Spleen (tissue), 11 donors: ENCODE data around the gene LRRFIP2. TPM values are rescaled to one million over a fixed set of nuclear protein-coding genes. Genes with fewer than 3 reads are reported as not detected.

Experiments
- DNase-seq: peaks from one replicate; pipeline ENCODE4 v3.0.0-alpha.2; 2020
- H3K27ac ChIP-seq, 8 donors: fragments of 200-600 bp; sonication (generic) in 7 of 8; 1 replicate in 4 of 8; 2 replicates in 4 of 8; pipeline versions ENCODE4 v1.5.0 to v1.8.0; 2016 to 2021; ENCODE audit warnings: inconsistent platforms in 4 of 8, mild to moderate bottlenecking in 4 of 8, moderate library complexity in 1 of 8
- H3K27me3 ChIP-seq, 7 donors: fragments of 200-600 bp; sonication (generic) in 6 of 7; replicated peaks in 1 of 7; 1 replicate in 4 of 7; 2 replicates in 3 of 7; pipeline versions ENCODE4 v1.5.0 to v1.8.0; 2016 to 2021; ENCODE audit warnings: inconsistent platforms in 3 of 7, mild to moderate bottlenecking in 1 of 7
- H3K36me3 ChIP-seq, 6 donors: fragments of 200-600 bp; sonication (generic) in 5 of 6; 1 replicate in 4 of 6; 2 replicates in 2 of 6; pipeline versions ENCODE4 v1.5.0 to v1.8.0; 2016 to 2021; ENCODE audit warnings: inconsistent platforms in 2 of 6
- H3K4me1 ChIP-seq, 6 donors: fragments of 200-600 bp; sonication (generic) in 5 of 6; 1 replicate in 3 of 6; 2 replicates in 3 of 6; pipeline versions ENCODE4 v1.5.0 to v1.8.0; 2016 to 2021; ENCODE audit warnings: inconsistent platforms in 3 of 6
- H3K4me3 ChIP-seq, 8 donors: fragments of 200-600 bp; sonication (generic) in 7 of 8; 1 replicate in 4 of 8; 2 replicates in 4 of 8; pipeline versions ENCODE4 v1.5.0 to v1.8.0; 2016 to 2021; ENCODE audit warnings: inconsistent platforms in 4 of 8, mild to moderate bottlenecking in 4 of 8, moderate library complexity in 2 of 8
- H3K9me3 ChIP-seq, 8 donors: fragments of 200-600 bp; sonication (generic) in 7 of 8; 1 replicate in 4 of 8; 2 replicates in 4 of 8; pipeline versions ENCODE4 v1.5.0 to v1.8.0; 2016 to 2021; ENCODE audit warnings: inconsistent platforms in 4 of 8
- CTCF ChIP-seq, 11 experiments: fragments of 200-600 bp in 7 of 11; fragments of 450-650 bp in 4 of 11; sonication (generic) in 4 of 11; IDR thresholded peaks in 8 of 11; conservative IDR thresholded peaks in 3 of 11; 1 replicate in 7 of 11; 2 replicates in 4 of 11; pipeline versions ENCODE4 v1.4.0 to v1.8.0; 2016 to 2021; ENCODE audit warnings: antibody characterized with exemption in 11 of 11, inconsistent platforms in 4 of 11, mild to moderate bottlenecking in 1 of 11
- POLR2A ChIP-seq, 3 donors: fragments of 450-650 bp; IDR thresholded peaks; one replicate each; pipeline ENCODE4 v1.5.1; 2017; ENCODE audit warnings: antibody characterized with exemption in 3 of 3, mild to moderate bottlenecking in 1 of 3
- POLR2AphosphoS5 ChIP-seq, 3 donors: sonication (generic); formaldehyde crosslinking; IDR thresholded peaks; one replicate each; pipeline ENCODE4 v1.5.1; 2017; ENCODE audit warnings: antibody characterized with exemption in 3 of 3
- WGBS, 5 donors: extraction: QIAGEN DNeasy Blood & Tissue Kit in 3 of 5; methylation state at CpG; one replicate each; pipeline versions ENCODE4 v1.1.5 to v1.1.7; 2013 to 2018; 5-methylcytosine and 5-hydroxymethylcytosine counted together
- intact Hi-C: fragments of 100-400 bp; cut with DNase I; formaldehyde crosslinking; loops from one replicate; pipeline ENCODE4 v1.15.0; 2023; ENCODE audit warnings: low total_unique reads
- polyA plus RNA-seq, 3 donors: library from polyadenylated mRNA; stranded (reverse); fragments of 200-250 nt; gene quantifications; one replicate each; pipeline ENCODE4 v1.2.1, GENCODE V29; 2013
- total RNA-seq, 7 donors: library from RNA; depleted of rRNA in 3 of 7; stranded (reverse); fragments of >200 nt in 3 of 7; fragmentation: NEBNext Ultra II Directional in 4 of 7; extraction: Animal tissue kit (Norgen Biotek cat#: 25700) in 4 of 7; gene quantifications; one replicate each; pipeline versions ENCODE4 v1.1.0 to v1.2.1, GENCODE V29; 2016 to 2021
- donor health status: healthy with polysubstance abuse.
- donor health status: DM: no; HTN: no; CAD: no; lungs with moderate emphysema.
- donor health status: DM: no; HTN: no; CAD: no.
- donor health status: Bipolar disorder and iron deficiency.
- donor health status: healthy.
- donor health status: DM: no; HTN: no; CAD: no.
- donor health status: DM: yes; HTN: yes; CAD: no.

The LRRFIP2 gene
- total and polyA plus RNA-seq, 10 donors: 18.9 to 111 (median 86.9) TPM

GRCh38 chr3:37114251-37115145 lies 59.9 kb downstream of the LRRFIP2 start:
- Histone ChIP-seq H3K36me3 (peaks cover 0 to 31% (median 0%) of the 10 kb centered on the region in 6 donors), H3K4me1 (peaks cover 0 to 20% (median 4%) of the 10 kb centered on the region in 6 donors), H3K27ac (peak overlapping the region in 1 of 8 donors; percentile 7), H3K27me3 (no peaks in the 10 kb centered on the region), H3K4me3 (no peak overlapping the region), H3K9me3 (no peaks in the 10 kb centered on the region)
- TF ChIP-seq CTCF (IDR thresholded peaks at IDR 0.05 in 8 of 11, conservative IDR thresholded peaks at IDR 0.05 in 3 of 11) (no peak), POLR2AphosphoS5 (IDR thresholded peaks at IDR 0.05) (no peak)
- no peak for DNase-seq
- 87 to 95% (median 91%) methylated on average over 2 of the region's 2 CpGs for WGBS, 5 donors
- intact Hi-C loops: no loop called here

GRCh38 chr3:37112987-37113386 lies 61.4 kb downstream of the LRRFIP2 start:
- WGBS, 5 donors: 94 to 100% (median 100%) methylated on average over 1 of the region's 1 CpG
- peaks cover 0 to 35% (median 14%) of the 10 kb centered on the region in 6 donors for H3K4me1 ChIP-seq
- intact Hi-C loops: no loop called here

GRCh38 chr3:37111199-37111598 lies 63.2 kb downstream of the LRRFIP2 start:
- no peak for TF ChIP-seq CTCF (IDR thresholded peaks at IDR 0.05 in 8 of 11, conservative IDR thresholded peaks at IDR 0.05 in 3 of 11)
- TF ChIP-seq POLR2AphosphoS5 (IDR thresholded peaks at IDR 0.05): no peak
- no peak for TF ChIP-seq POLR2A (IDR thresholded peaks at IDR 0.05)
- 80 to 91% (median 84%) methylated on average over 2 of the region's 2 CpGs for WGBS, 5 donors
- Histone ChIP-seq H3K4me3 (no peak overlapping the region), H3K27ac (peak overlapping the region; percentile 20 to 67 (median 52)), H3K27me3 (no peaks in the 10 kb centered on the region), H3K4me1 (peaks cover 0 to 35% (median 14%) of the 10 kb centered on the region in 6 donors), H3K36me3 (peaks cover 0 to 40% (median 0%) of the 10 kb centered on the region in 6 donors), H3K9me3 (no peaks in the 10 kb centered on the region)
- DNase-seq: no peak
- intact Hi-C loops: no loop called here

More at GRCh38 chr3:37112987-37113386, 61.4 kb downstream of the LRRFIP2 start:
- TF ChIP-seq CTCF (IDR thresholded peaks at IDR 0.05 in 8 of 11, conservative IDR thresholded peaks at IDR 0.05 in 3 of 11) (no peak), POLR2AphosphoS5 (IDR thresholded peaks at IDR 0.05) (no peak), POLR2A (IDR thresholded peaks at IDR 0.05) (no peak)
- Histone ChIP-seq H3K27me3 (no peaks in the 10 kb centered on the region), H3K36me3 (peaks cover 0 to 29% (median 0%) of the 10 kb centered on the region in 6 donors), H3K4me3 (no peak overlapping the region), H3K9me3 (no peaks in the 10 kb centered on the region), H3K27ac (no peak overlapping the region)
- no peak for DNase-seq

GRCh38 chr3:37107846-37108245 lies 66.5 kb downstream of the LRRFIP2 start:
- no peak for DNase-seq
- no peak overlapping the region for H3K4me3 ChIP-seq
- intact Hi-C loops: no loop called here
- peaks cover 0 to 38% (median 18%) of the 10 kb centered on the region in 6 donors for H3K4me1 ChIP-seq
- no peak for TF ChIP-seq CTCF (IDR thresholded peaks at IDR 0.05 in 8 of 11, conservative IDR thresholded peaks at IDR 0.05 in 3 of 11)
- TF ChIP-seq POLR2AphosphoS5 (IDR thresholded peaks at IDR 0.05): no peak
- no peak for TF ChIP-seq POLR2A (IDR thresholded peaks at IDR 0.05)
- 97 to 100% (median 98%) methylated on average over 2 of the region's 2 CpGs for WGBS, 5 donors
- H3K36me3 ChIP-seq: peaks cover 0 to 29% (median 0%) of the 10 kb centered on the region in 6 donors
- no peaks in the 10 kb centered on the region for H3K9me3 ChIP-seq
- no peaks in the 10 kb centered on the region for H3K27me3 ChIP-seq
- peak overlapping the region in 6 of 8 donors; percentile 46 to 64 (median 58) for H3K27ac ChIP-seq
